22Rv1 (cell line): ENCODE data around the gene TRIM28.

ENCODE experiments used
- ZFX ChIP-seq: fragments of 450-650 bp; IDR thresholded peaks from 2 replicates; pipeline ENCODE4 v1.6.1; 2017; ENCODE audit warnings: antibody characterized with exemption, borderline replicate concordance
- TF ChIP-seq, protein P1 (sequence below): fragments of 450-650 bp; IDR thresholded peaks from 2 replicates; pipeline ENCODE4 v1.5.1; 2017; ENCODE audit warnings: mild to moderate bottlenecking

DNA sequence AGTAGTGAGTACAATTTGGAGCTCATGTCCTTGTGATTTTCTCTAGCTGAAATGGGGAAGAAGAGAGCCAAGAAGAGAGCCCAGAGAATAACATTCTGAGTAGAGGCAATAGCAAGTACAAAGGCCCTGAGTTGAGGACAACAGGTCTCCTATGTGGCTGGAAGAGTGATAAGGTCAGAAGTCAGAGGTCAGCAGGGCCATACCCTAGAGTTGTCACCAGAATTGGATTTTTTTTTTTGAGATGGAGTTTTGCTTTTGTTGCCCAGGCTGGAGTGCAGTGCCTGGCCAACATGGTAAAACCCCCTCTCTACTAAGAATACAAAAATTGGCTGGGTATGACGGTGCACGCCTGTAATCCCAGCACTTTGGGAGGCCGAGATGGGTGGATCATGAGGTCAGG, 8.0 kb upstream of the TRIM28 start:
- TF ChIP-seq, protein P1, sequence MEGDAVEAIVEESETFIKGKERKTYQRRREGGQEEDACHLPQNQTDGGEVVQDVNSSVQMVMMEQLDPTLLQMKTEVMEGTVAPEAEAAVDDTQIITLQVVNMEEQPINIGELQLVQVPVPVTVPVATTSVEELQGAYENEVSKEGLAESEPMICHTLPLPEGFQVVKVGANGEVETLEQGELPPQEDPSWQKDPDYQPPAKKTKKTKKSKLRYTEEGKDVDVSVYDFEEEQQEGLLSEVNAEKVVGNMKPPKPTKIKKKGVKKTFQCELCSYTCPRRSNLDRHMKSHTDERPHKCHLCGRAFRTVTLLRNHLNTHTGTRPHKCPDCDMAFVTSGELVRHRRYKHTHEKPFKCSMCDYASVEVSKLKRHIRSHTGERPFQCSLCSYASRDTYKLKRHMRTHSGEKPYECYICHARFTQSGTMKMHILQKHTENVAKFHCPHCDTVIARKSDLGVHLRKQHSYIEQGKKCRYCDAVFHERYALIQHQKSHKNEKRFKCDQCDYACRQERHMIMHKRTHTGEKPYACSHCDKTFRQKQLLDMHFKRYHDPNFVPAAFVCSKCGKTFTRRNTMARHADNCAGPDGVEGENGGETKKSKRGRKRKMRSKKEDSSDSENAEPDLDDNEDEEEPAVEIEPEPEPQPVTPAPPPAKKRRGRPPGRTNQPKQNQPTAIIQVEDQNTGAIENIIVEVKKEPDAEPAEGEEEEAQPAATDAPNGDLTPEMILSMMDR, result no peak
- no peak for TF ChIP-seq ZFX
